Measurements from ENCODE around the gene LRG1. TPM values are rescaled to one million over a fixed set of nuclear protein-coding genes. Genes with fewer than 3 reads are reported as not detected.

LRG1 gene
- total and polyA plus RNA-seq, 9 of the 15 experiments (the other 6 are each of a cell fraction or from before 2014, with no cell fraction given): 1.5 to 11.9 (median 8.7) TPM

DNA sequence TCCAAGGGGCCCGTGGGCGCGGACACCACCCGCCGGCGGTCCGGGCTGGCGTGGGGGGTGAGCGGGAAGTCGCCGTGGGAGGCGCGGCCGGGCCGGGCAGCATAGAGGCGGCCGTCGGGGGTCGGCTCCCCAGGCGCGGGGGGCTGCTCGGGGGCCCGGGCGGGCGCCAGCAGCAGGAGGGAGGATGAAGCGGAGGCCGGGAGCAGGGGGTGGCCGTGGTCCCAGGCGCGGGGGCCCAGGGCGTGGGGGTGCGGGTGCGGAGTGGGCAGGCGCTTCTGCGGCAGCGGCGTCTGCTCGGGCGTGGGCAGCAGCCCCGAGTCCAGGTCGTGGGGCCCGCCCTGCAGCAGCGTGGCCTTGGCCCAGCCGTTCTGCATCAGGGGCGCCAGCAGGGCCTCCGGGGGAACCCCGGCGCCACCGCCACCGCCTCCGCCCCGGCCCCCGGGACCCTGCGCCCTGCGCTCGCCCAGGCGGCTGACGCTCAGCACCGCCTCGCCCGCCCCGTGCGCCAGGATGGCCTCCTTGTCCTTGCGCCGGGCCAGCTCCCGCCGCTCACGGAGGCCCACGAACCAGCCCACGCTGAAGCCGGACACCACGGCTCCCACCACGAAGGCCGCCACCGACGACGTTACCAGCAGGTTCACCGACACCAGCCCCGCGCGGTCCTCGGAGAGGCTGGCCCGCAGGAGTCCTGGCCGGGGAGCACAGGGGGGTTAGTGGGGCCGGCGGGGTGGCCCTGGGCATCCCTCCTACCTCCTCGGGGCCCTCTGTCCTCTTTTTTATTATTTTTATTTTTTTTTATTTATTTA is 4.2 kb upstream of the LRG1 start (continued):
- TF ChIP-seq, protein P1, sequence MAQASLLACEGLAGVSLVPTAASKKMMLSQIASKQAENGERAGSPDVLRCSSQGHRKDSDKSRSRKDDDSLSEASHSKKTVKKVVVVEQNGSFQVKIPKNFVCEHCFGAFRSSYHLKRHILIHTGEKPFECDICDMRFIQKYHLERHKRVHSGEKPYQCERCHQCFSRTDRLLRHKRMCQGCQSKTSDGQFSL (CRISPR knock-in tag; IDR thresholded peaks at IDR 0.05): no peak
- TF ChIP-seq, protein P1 (tag; IDR thresholded peaks at IDR 0.05): no peak

DNA sequence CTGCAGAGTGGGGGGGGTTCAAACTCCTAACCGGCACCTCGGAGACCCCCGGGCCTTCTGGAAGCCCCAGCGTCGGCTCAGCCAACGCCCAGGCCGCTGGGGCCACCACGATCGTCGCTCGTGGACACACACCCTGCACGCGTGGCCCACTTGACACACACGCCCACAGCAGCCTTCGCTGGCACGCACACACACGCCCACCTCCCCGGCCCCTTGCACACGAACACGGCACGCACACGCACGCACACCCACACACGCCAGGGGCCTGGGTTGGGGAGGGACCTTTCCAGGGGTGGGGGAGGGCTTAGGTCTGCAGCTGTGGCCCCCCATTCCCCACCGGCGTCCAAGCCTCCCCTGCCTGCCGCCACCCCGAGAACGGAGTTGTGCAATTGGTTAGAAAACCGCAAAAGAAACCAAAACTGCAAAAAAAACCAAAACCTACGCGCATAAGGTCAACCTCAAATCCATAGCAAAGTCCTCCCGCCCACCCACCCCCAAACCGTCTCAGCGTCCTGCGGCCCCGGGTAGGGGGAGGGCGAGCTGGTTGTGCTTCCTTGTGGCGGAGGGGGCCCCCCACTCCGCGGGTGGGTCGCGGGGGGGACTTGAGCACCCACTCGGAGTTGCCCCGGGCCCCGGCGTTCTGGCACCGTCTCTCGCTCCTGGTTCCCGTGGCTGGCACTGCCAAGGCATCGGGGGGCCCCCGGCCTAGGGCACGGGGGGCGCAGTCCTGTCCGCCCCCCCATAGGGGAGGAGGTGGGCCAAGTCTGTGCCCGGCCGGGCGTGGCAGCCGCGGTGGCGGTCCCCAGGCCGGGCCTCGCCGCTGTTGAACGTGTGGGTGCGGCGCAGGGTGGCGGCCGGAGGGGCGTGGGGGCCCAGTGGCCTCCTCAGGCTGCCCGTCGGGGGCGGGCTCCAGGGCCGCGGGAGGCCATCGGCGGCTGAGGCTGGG is 3.3 kb upstream of the LRG1 start:
- Histone ChIP-seq H4K20me1 (replicated peaks; ENCODE audit: control insufficient read depth, insufficient read depth, low read length) (no peaks in the 10 kb centered on the region), H3K9me1 (ENCODE audit: control insufficient read depth, insufficient read depth, low read length) (no peaks in the 10 kb centered on the region), H3K27me3 (ENCODE audit: control insufficient read depth in 2 of 2, insufficient read depth in 2 of 2, low read length in 2 of 2) (no peaks in the 10 kb centered on the region), H3K9ac (ENCODE audit: insufficient read depth in 1 of 2, low read depth in 2 of 2, low read length in 2 of 2) (peak overlapping the region in 1 of 2 experiments; percentile 23; a peak in 1 of 4 replicates), H3K9me3 (replicated peaks; ENCODE audit: control insufficient read depth, insufficient read depth, low read depth, low read length) (no peaks in the 10 kb centered on the region), H3K4me1 (replicated peaks in 1 of 2; ENCODE audit: control insufficient read depth in 2 of 2, insufficient read depth in 2 of 2, low read length in 2 of 2) (peaks cover 14 to 43% of the 10 kb centered on the region in 2 experiments; a peak in 4 of 5 replicates), H3K4me3 (no peak overlapping the region), H3K36me3 (ENCODE audit: control insufficient read depth, insufficient read depth, low read length) (peaks cover 5% of the 10 kb centered on the region; the same call in 1 of the 3 replicates), H3K27ac (ENCODE audit: extremely low read depth, low read depth, low read length) (no peak overlapping the region), H3K79me2 (ENCODE audit: control insufficient read depth, insufficient read depth, low read length) (peaks cover 29% of the 10 kb centered on the region; the same call in 2 of the 3 replicates), H2AFZ (ENCODE audit: low read depth, low read length) (no peak overlapping the region), H3K4me2 (ENCODE audit: insufficient read depth, low read length) (no peak overlapping the region)
- in situ Hi-C loops (cut with MboI): no loop called here
- ATAC-seq (no peak), DNase-seq (ENCODE audit: extremely low read depth in 1 of 4, low spot score in 3 of 4) (no peak), FAIRE-seq (no peak)
- intact Hi-C loops (cut with micrococcal nuclease): no loop called here
- TF ChIP-seq HNRNPL (IDR thresholded peaks at IDR 0.05; ENCODE audit: low read depth, low read length) (peak; percentile 73), FOXK1 (CRISPR knock-in tag; IDR thresholded peaks at IDR 0.05; ENCODE audit: borderline replicate concordance) (no peak), NEUROD1 (IDR thresholded peaks at IDR 0.05; ENCODE audit: borderline replicate concordance, low read depth, low read length, partially characterized antibody) (no peak), EGR1 (conservative IDR thresholded peaks at IDR 0.05) (peak; percentile 30; the same call in 1 of the 2 replicates)
- TF ChIP-seq, protein P2, sequence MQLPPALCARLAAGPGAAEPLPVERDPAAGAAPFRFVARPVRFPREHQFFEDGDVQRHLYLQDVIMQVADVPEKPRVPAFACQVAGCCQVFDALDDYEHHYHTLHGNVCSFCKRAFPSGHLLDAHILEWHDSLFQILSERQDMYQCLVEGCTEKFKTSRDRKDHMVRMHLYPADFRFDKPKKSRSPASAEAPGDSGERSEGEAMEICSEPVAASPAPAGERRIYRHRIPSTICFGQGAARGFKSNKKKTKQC (CRISPR knock-in tag; IDR thresholded peaks at IDR 0.05): no peak
- TF ChIP-seq, protein P3, sequence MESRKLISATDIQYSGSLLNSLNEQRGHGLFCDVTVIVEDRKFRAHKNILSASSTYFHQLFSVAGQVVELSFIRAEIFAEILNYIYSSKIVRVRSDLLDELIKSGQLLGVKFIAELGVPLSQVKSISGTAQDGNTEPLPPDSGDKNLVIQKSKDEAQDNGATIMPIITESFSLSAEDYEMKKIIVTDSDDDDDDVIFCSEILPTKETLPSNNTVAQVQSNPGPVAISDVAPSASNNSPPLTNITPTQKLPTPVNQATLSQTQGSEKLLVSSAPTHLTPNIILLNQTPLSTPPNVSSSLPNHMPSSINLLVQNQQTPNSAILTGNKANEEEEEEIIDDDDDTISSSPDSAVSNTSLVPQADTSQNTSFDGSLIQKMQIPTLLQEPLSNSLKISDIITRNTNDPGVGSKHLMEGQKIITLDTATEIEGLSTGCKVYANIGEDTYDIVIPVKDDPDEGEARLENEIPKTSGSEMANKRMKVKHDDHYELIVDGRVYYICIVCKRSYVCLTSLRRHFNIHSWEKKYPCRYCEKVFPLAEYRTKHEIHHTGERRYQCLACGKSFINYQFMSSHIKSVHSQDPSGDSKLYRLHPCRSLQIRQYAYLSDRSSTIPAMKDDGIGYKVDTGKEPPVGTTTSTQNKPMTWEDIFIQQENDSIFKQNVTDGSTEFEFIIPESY (CRISPR knock-in tag; IDR thresholded peaks at IDR 0.05): peak; percentile 46
- CTCF ChIA-PET (ENCODE audit: low intra/inter-chr PET ratio): no interaction called here
- no TSS peak for BruUV-seq (replicated peaks)
- POLR2A ChIA-PET: no interaction called here
- 93% methylated on average over 13 of the region's 77 CpGs for WGBS (ENCODE audit: insufficient coverage, low coverage, missing lambda C conversion rate)
